HepG2 (cell line): ENCODE data around the gene GABBR2.

Experiments used
- EZH2 ChIP-seq: conservative IDR thresholded peaks from 2 replicates; pipeline ENCODE4 v1.6.1; 2012; ENCODE audit warnings: mild to moderate bottlenecking, low read depth, low read length, moderate library complexity
- FOXP1 ChIP-seq, 2 experiments: fragments of 450-650 bp in 1 of 2; IDR thresholded peaks; 2 replicates each; pipeline ENCODE4 v1.6.1; 2017 to 2018; ENCODE audit warnings: antibody characterized with exemption in 1 of 2
- PAF1 ChIP-seq: IDR thresholded peaks from 2 replicates; pipeline ENCODE4 v1.6.1; 2016; ENCODE audit warnings: missing genetic modification reagents, missing compliant biosample characterization
- POLR2AphosphoS5 ChIP-seq: IDR thresholded peaks from 2 replicates; pipeline ENCODE4 v1.6.1; 2012; ENCODE audit warnings: low read depth, low read length
- ZNF10 ChIP-seq: sonication (generic); formaldehyde crosslinking; IDR thresholded peaks from 2 replicates; pipeline ENCODE4 v1.4.0; 2020; ENCODE audit warnings: mild to moderate bottlenecking, low read depth, missing genetic modification reagents, borderline replicate concordance
- TF ChIP-seq, protein P1 (sequence below): sonication (generic); formaldehyde crosslinking; IDR thresholded peaks from 2 replicates; pipeline ENCODE4 v1.4.0; 2020; ENCODE audit warnings: missing genetic modification reagents
- TF ChIP-seq, protein P2 (sequence below): IDR thresholded peaks from 2 replicates; pipeline ENCODE4 v1.6.1; 2016; ENCODE audit warnings: control low read depth

DNA sequence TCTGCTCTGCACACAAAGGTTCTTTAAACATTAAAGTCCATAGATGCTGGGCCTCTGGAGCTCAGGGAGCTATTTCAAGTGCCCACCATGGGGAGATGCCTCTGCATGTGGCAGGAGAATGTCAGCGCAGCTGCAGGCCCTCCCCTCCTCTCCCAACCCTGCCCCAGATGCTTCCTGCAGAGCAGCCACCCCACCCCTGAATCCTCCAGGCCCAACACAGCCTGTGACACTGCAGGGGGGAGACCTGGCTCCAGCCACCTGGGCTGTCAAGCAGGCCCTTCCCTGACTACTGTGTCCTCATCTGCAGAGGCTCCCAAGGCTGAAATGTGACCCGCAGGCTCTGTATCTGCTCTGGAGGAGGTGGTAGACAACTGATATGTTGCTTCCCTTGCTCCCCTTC, 213.9 kb downstream of the GABBR2 start:
- TF ChIP-seq EZH2 (no peak), POLR2AphosphoS5 (no peak), ZNF10 (CRISPR knock-in tag) (no peak), PAF1 (no peak), FOXP1 (IDR thresholded peaks at IDR 0.05) (no peak), FOXP1 (CRISPR knock-in tag; IDR thresholded peaks at IDR 0.05) (no peak)
- TF ChIP-seq, protein P1, sequence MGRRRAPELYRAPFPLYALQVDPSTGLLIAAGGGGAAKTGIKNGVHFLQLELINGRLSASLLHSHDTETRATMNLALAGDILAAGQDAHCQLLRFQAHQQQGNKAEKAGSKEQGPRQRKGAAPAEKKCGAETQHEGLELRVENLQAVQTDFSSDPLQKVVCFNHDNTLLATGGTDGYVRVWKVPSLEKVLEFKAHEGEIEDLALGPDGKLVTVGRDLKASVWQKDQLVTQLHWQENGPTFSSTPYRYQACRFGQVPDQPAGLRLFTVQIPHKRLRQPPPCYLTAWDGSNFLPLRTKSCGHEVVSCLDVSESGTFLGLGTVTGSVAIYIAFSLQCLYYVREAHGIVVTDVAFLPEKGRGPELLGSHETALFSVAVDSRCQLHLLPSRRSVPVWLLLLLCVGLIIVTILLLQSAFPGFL, result no peak
- TF ChIP-seq, protein P2, sequence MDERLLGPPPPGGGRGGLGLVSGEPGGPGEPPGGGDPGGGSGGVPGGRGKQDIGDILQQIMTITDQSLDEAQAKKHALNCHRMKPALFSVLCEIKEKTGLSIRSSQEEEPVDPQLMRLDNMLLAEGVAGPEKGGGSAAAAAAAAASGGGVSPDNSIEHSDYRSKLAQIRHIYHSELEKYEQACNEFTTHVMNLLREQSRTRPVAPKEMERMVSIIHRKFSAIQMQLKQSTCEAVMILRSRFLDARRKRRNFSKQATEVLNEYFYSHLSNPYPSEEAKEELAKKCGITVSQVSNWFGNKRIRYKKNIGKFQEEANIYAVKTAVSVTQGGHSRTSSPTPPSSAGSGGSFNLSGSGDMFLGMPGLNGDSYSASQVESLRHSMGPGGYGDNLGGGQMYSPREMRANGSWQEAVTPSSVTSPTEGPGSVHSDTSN (CRISPR knock-in tag), result no peak
